ENCODE data around the gene PPM1M. TPM values are rescaled to one million over a fixed set of nuclear protein-coding genes. Genes with fewer than 3 reads are reported as not detected.

The PPM1M gene
- total and polyA plus RNA-seq, 10 of the 15 experiments (the other 5 are each of a cell fraction or from before 2014, with no cell fraction given), result 7.3 to 24.8 (median 15.8) TPM

DNA sequence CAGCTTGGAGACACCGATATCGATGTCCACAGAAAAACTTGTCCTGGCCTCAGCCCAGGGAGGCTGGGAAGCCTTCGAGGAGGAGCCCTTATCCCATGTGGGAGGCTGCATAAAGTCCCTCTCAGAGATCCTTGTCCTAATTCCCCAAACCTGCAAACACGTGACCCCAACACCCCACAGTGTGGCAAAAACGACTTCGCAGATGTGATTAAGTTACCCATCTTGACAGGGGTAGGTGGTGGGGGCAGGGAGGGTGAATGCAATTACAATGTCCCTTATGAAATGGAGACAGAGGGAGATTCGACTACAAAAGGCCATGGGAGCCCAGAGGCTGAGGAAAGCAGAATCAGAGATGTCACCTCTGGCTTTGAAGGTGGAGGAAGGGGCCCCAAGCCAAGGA, 17.8 kb upstream of the PPM1M start (continued):
- TF ChIP-seq NR2C1 (IDR thresholded peaks at IDR 0.05), result no peak
- TF ChIP-seq, protein P1, sequence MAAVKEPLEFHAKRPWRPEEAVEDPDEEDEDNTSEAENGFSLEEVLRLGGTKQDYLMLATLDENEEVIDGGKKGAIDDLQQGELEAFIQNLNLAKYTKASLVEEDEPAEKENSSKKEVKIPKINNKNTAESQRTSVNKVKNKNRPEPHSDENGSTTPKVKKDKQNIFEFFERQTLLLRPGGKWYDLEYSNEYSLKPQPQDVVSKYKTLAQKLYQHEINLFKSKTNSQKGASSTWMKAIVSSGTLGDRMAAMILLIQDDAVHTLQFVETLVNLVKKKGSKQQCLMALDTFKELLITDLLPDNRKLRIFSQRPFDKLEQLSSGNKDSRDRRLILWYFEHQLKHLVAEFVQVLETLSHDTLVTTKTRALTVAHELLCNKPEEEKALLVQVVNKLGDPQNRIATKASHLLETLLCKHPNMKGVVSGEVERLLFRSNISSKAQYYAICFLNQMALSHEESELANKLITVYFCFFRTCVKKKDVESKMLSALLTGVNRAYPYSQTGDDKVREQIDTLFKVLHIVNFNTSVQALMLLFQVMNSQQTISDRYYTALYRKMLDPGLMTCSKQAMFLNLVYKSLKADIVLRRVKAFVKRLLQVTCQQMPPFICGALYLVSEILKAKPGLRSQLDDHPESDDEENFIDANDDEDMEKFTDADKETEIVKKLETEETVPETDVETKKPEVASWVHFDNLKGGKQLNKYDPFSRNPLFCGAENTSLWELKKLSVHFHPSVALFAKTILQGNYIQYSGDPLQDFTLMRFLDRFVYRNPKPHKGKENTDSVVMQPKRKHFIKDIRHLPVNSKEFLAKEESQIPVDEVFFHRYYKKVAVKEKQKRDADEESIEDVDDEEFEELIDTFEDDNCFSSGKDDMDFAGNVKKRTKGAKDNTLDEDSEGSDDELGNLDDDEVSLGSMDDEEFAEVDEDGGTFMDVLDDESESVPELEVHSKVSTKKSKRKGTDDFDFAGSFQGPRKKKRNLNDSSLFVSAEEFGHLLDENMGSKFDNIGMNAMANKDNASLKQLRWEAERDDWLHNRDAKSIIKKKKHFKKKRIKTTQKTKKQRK (IDR thresholded peaks at IDR 0.05; ENCODE audit: low read depth, low read length), result no peak
- TF ChIP-seq, protein P2, sequence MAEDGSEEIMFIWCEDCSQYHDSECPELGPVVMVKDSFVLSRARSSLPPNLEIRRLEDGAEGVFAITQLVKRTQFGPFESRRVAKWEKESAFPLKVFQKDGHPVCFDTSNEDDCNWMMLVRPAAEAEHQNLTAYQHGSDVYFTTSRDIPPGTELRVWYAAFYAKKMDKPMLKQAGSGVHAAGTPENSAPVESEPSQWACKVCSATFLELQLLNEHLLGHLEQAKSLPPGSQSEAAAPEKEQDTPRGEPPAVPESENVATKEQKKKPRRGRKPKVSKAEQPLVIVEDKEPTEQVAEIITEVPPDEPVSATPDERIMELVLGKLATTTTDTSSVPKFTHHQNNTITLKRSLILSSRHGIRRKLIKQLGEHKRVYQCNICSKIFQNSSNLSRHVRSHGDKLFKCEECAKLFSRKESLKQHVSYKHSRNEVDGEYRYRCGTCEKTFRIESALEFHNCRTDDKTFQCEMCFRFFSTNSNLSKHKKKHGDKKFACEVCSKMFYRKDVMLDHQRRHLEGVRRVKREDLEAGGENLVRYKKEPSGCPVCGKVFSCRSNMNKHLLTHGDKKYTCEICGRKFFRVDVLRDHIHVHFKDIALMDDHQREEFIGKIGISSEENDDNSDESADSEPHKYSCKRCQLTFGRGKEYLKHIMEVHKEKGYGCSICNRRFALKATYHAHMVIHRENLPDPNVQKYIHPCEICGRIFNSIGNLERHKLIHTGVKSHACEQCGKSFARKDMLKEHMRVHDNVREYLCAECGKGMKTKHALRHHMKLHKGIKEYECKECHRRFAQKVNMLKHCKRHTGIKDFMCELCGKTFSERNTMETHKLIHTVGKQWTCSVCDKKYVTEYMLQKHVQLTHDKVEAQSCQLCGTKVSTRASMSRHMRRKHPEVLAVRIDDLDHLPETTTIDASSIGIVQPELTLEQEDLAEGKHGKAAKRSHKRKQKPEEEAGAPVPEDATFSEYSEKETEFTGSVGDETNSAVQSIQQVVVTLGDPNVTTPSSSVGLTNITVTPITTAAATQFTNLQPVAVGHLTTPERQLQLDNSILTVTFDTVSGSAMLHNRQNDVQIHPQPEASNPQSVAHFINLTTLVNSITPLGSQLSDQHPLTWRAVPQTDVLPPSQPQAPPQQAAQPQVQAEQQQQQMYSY (CRISPR knock-in tag; IDR thresholded peaks at IDR 0.05), result no peak
- no peak for TF ChIP-seq DPF2 (IDR thresholded peaks at IDR 0.05)
- no peak for TF ChIP-seq SREBF1 (IDR thresholded peaks at IDR 0.05; ENCODE audit: low read length)
- TF ChIP-seq, protein P3, sequence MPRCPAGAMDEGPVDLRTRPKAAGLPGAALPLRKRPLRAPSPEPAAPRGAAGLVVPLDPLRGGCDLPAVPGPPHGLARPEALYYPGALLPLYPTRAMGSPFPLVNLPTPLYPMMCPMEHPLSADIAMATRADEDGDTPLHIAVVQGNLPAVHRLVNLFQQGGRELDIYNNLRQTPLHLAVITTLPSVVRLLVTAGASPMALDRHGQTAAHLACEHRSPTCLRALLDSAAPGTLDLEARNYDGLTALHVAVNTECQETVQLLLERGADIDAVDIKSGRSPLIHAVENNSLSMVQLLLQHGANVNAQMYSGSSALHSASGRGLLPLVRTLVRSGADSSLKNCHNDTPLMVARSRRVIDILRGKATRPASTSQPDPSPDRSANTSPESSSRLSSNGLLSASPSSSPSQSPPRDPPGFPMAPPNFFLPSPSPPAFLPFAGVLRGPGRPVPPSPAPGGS (IDR thresholded peaks at IDR 0.05; ENCODE audit: borderline replicate concordance, insufficient read depth, low read depth, low read length, poor library complexity, severe bottlenecking), result no peak
- no peak for TF ChIP-seq ZSCAN29 (IDR thresholded peaks at IDR 0.05)
- TF ChIP-seq NBN (IDR thresholded peaks at IDR 0.05), result no peak
- no peak for TF ChIP-seq MEF2B (IDR thresholded peaks at IDR 0.05; ENCODE audit: partially characterized antibody, poor library complexity, severe bottlenecking)
